H9 (cell line): ENCODE measurements around the gene AMPH. TPM values are rescaled to one million over a fixed set of nuclear protein-coding genes. Genes with fewer than 3 reads are reported as not detected.

Experiments used
- DNase-seq: peaks from one replicate; pipeline ENCODE4 v3.0.0-alpha.2; 2017
- H2AFZ ChIP-seq: one replicate; pipeline ENCODE4 v1.6.1; 2013; ENCODE audit warnings: mild to moderate bottlenecking, low read length, control low read depth, moderate library complexity
- H2AK5ac ChIP-seq: 2 replicates; pipeline ENCODE4 v1.6.1; 2013; ENCODE audit warnings: low read length, control low read depth, mixed read lengths; ENCODE audit not compliant: insufficient read length
- H2BK120ac ChIP-seq: one replicate; pipeline ENCODE4 v1.6.1; 2013; ENCODE audit warnings: low read depth, mild to moderate bottlenecking, low read length, control low read depth, inconsistent platforms; ENCODE audit not compliant: poor library complexity, severe bottlenecking
- H2BK12ac ChIP-seq: 2 replicates; pipeline ENCODE4 v1.6.1; 2013; ENCODE audit warnings: low read length, control low read depth, mixed read lengths, low read depth; ENCODE audit not compliant: insufficient read length
- H2BK15ac ChIP-seq: 2 replicates; pipeline ENCODE4 v1.6.1; 2013; ENCODE audit warnings: low read depth, low read length, control low read depth
- H2BK20ac ChIP-seq: one replicate; pipeline ENCODE4 v1.6.1; 2013; ENCODE audit warnings: low read depth, mild to moderate bottlenecking, low read length, control low read depth, inconsistent platforms; ENCODE audit not compliant: poor library complexity, severe bottlenecking
- H2BK5ac ChIP-seq: 2 replicates; pipeline ENCODE4 v1.6.1; 2013; ENCODE audit warnings: low read length, control low read depth, mixed read lengths; ENCODE audit not compliant: insufficient read length
- H3K14ac ChIP-seq: 2 replicates; pipeline ENCODE4 v1.6.1; 2013; ENCODE audit warnings: low read length, control low read depth; ENCODE audit not compliant: insufficient read depth
- H3K18ac ChIP-seq: 2 replicates; pipeline ENCODE4 v1.6.1; 2013; ENCODE audit warnings: low read depth, mild to moderate bottlenecking, mixed read lengths, low read length, control low read depth; ENCODE audit not compliant: insufficient read length
- H3K23ac ChIP-seq: 2 replicates; pipeline ENCODE4 v1.6.1; 2013; ENCODE audit warnings: low read length, control low read depth, mixed read lengths, low read depth; ENCODE audit not compliant: insufficient read length
- H3K23me2 ChIP-seq: 2 replicates; pipeline ENCODE4 v1.6.1; 2013; ENCODE audit warnings: low read depth, mild to moderate bottlenecking, mixed read lengths, low read length, control low read depth; ENCODE audit not compliant: insufficient read length, poor library complexity, severe bottlenecking
- H3K27ac ChIP-seq: 2 replicates; pipeline ENCODE4 v1.5.1; 2013; ENCODE audit warnings: low read length, control low read depth, mixed read lengths, low read depth; ENCODE audit not compliant: insufficient read length
- H3K27me3 ChIP-seq: 2 replicates; pipeline ENCODE4 v1.6.1; 2013; ENCODE audit warnings: low read length, control low read depth, inconsistent platforms; ENCODE audit not compliant: insufficient read depth
- H3K4ac ChIP-seq: 2 replicates; pipeline ENCODE4 v1.6.1; 2013; ENCODE audit warnings: low read depth, mild to moderate bottlenecking, control low read depth, inconsistent platforms, low read length, moderate library complexity
- H3K4me1 ChIP-seq: 2 replicates; pipeline ENCODE4 v1.6.1; 2013; ENCODE audit warnings: low read length, control low read depth, inconsistent platforms; ENCODE audit not compliant: insufficient read depth
- H3K4me2 ChIP-seq: 2 replicates; pipeline ENCODE4 v1.6.1; 2013; ENCODE audit warnings: low read length, control low read depth, mixed read lengths; ENCODE audit not compliant: insufficient read length, insufficient read depth
- H3K56ac ChIP-seq: 2 replicates; pipeline ENCODE4 v1.6.1; 2013; ENCODE audit warnings: low read depth, mild to moderate bottlenecking, mixed read lengths, low read length, control low read depth; ENCODE audit not compliant: insufficient read length
- H3K79me1 ChIP-seq: 2 replicates; pipeline ENCODE4 v1.6.1; 2013; ENCODE audit warnings: low read depth, mild to moderate bottlenecking, moderate library complexity, low read length, control low read depth, inconsistent platforms; ENCODE audit not compliant: insufficient read depth, poor library complexity, severe bottlenecking
- H3K79me2 ChIP-seq: 2 replicates; pipeline ENCODE4 v1.6.1; 2013; ENCODE audit warnings: low read length, control low read depth, inconsistent platforms; ENCODE audit not compliant: insufficient read depth
- H3K9ac ChIP-seq: 2 replicates; pipeline ENCODE4 v1.6.1; 2013; ENCODE audit warnings: low read length, control low read depth, mixed read lengths; ENCODE audit not compliant: insufficient read length; ENCODE audit errors: extremely low read depth
- H3K9me3 ChIP-seq: one replicate; pipeline ENCODE4 v1.6.1; 2013; ENCODE audit warnings: low read depth, low read length, inconsistent platforms; ENCODE audit not compliant: control insufficient read depth
- H3T11ph ChIP-seq: one replicate; pipeline ENCODE4 v1.6.1; 2013; ENCODE audit warnings: mild to moderate bottlenecking, low read length, control low read depth, inconsistent platforms
- H4K20me1 ChIP-seq: one replicate; pipeline ENCODE4 v1.6.1; 2013; ENCODE audit not compliant: control insufficient read depth, insufficient read length, insufficient read depth
- H4K5ac ChIP-seq: 2 replicates; pipeline ENCODE4 v1.6.1; 2013; ENCODE audit warnings: low read depth, mild to moderate bottlenecking, mixed read lengths, low read length, control low read depth; ENCODE audit not compliant: insufficient read length
- H4K8ac ChIP-seq: replicated peaks from 2 replicates; pipeline ENCODE4 v1.6.1; 2013; ENCODE audit warnings: low read length, control low read depth, mixed read lengths, low read depth; ENCODE audit not compliant: insufficient read length
- H4K91ac ChIP-seq: 2 replicates; pipeline ENCODE4 v1.6.1; 2013; ENCODE audit warnings: low read depth, mild to moderate bottlenecking, moderate library complexity, mixed read lengths, low read length, control low read depth; ENCODE audit not compliant: insufficient read length
- H3K27ac Mint-ChIP-seq, 3 experiments: 2 replicates in 2 of 3; 3 replicates in 1 of 3; pipeline ENCODE4 v1.8.0; 2020 to 2021; ENCODE audit warnings: mixed read lengths in 3 of 3, mild to moderate bottlenecking in 1 of 3, moderate library complexity in 1 of 3
- H3K27me3 Mint-ChIP-seq: 2 replicates; pipeline ENCODE4 v1.8.0; 2021; ENCODE audit warnings: low read depth, mild to moderate bottlenecking, moderate library complexity, mixed read lengths
- H3K36me3 Mint-ChIP-seq, 3 experiments: 2 replicates in 2 of 3; 3 replicates in 1 of 3; pipeline ENCODE4 v1.8.0; 2020 to 2021; ENCODE audit warnings: low read depth in 3 of 3, mixed read lengths in 3 of 3; ENCODE audit not compliant: insufficient read depth in 1 of 3
- H3K4me1 Mint-ChIP-seq, 2 experiments: 2 replicates each; pipeline ENCODE4 v1.8.0; 2020; ENCODE audit warnings: mixed read lengths in 2 of 2
- H3K4me3 Mint-ChIP-seq, 2 experiments: 2 replicates in 1 of 2; 3 replicates in 1 of 2; pipeline ENCODE4 v1.8.0; 2020 to 2021; ENCODE audit warnings: mild to moderate bottlenecking in 2 of 2, mixed read lengths in 2 of 2, moderate library complexity in 1 of 2
- H3K9me3 Mint-ChIP-seq, 2 experiments: 2 replicates in 1 of 2; 3 replicates in 1 of 2; pipeline ENCODE4 v1.8.0; 2020; ENCODE audit warnings: mild to moderate bottlenecking in 2 of 2, mixed read lengths in 2 of 2, moderate library complexity in 1 of 2
- total RNA-seq: library from RNA; stranded (reverse); gene quantifications from 2 replicates; pipeline ENCODE4 v1.2.1, GENCODE V29; 2021
- TF ChIP-seq, protein P1 (sequence below): fragments of 200-600 bp; sonication (generic); conservative IDR thresholded peaks from 3 replicates; pipeline ENCODE4 v1.8.0; 2021; ENCODE audit warnings: antibody characterized with exemption, mild to moderate bottlenecking

AMPH gene
- total RNA-seq, 1 experiment from 2014 or later, result 4.8 TPM

DNA sequence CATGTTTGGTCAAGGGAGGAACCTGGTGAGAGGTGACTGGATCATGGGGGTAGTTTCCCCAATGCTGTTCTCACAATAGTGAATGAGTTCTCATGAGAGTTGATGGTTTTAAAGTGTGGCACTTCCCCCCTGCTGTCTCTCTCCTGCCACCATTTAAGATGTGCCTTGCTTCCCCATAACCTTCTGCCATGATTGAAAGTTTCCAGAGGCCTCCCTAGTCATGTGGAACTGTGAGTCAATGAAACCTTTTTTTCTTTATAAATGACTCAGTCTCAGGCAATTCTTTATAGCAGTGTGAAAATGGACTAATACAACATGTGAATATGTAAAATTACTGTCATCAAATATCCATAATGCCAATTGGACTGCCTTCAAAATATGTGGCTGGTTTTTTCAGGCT lies 192.2 kb downstream of the AMPH start:
- Histone ChIP-seq H3T11ph (no peak overlapping the region), H2BK120ac (no peak overlapping the region), H3K9me3 (no peaks in the 10 kb centered on the region), H3K79me1 (no peaks in the 10 kb centered on the region), H2AFZ (no peak overlapping the region), H3K18ac (no peak overlapping the region), H3K23ac (no peak overlapping the region), H2AK5ac (no peak overlapping the region), H3K27me3 (no peaks in the 10 kb centered on the region), H3K4me1 (no peaks in the 10 kb centered on the region), H3K56ac (no peak overlapping the region), H3K4ac (no peak overlapping the region), H2BK15ac (no peak overlapping the region), H4K8ac (no peak overlapping the region), H2BK12ac (no peak overlapping the region), H2BK20ac (no peak overlapping the region), H4K20me1 (no peaks in the 10 kb centered on the region), H3K23me2 (no peaks in the 10 kb centered on the region), H3K9ac (no peak overlapping the region), H3K4me2 (no peak overlapping the region), H4K5ac (no peak overlapping the region), H3K14ac (no peak overlapping the region), H3K27ac (no peak overlapping the region), H3K79me2 (no peaks in the 10 kb centered on the region), H4K91ac (no peak overlapping the region), H2BK5ac (no peak overlapping the region)
- DNase-seq, result no peak
- no peak overlapping the region for H3K27ac Mint-ChIP-seq
- TF ChIP-seq, protein P1, sequence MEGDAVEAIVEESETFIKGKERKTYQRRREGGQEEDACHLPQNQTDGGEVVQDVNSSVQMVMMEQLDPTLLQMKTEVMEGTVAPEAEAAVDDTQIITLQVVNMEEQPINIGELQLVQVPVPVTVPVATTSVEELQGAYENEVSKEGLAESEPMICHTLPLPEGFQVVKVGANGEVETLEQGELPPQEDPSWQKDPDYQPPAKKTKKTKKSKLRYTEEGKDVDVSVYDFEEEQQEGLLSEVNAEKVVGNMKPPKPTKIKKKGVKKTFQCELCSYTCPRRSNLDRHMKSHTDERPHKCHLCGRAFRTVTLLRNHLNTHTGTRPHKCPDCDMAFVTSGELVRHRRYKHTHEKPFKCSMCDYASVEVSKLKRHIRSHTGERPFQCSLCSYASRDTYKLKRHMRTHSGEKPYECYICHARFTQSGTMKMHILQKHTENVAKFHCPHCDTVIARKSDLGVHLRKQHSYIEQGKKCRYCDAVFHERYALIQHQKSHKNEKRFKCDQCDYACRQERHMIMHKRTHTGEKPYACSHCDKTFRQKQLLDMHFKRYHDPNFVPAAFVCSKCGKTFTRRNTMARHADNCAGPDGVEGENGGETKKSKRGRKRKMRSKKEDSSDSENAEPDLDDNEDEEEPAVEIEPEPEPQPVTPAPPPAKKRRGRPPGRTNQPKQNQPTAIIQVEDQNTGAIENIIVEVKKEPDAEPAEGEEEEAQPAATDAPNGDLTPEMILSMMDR, result no peak
- H3K4me1 Mint-ChIP-seq, result no peaks in the 10 kb centered on the region
- H3K9me3 Mint-ChIP-seq, result no peaks in the 10 kb centered on the region
- no peak overlapping the region for H3K4me3 Mint-ChIP-seq
- H3K36me3 Mint-ChIP-seq, result peaks cover 0 to 3% (median 0%) of the 10 kb centered on the region in 3 experiments; a peak in 1 of 7 replicates
- no peaks in the 10 kb centered on the region; the same call in 1 of the 2 replicates for H3K27me3 Mint-ChIP-seq
